Astrocyte (in vitro differentiated cells and primary cell): ENCODE data around the gene KIAA1549. TPM values are rescaled to one million over a fixed set of nuclear protein-coding genes. Genes with fewer than 3 reads are reported as not detected.

ENCODE experiments used
- DNase-seq: peaks from one replicate; pipeline ENCODE4 v3.0.0-alpha.2; 2010; ENCODE audit warnings: low read depth
- FAIRE-seq: peaks from 2 replicates; lab custom pipeline; 2011; peaks lifted over from hg19 to GRCh38; lab: Jason Lieb, UNC
- H2AFZ ChIP-seq: 2 replicates; pipeline ENCODE4 v1.6.0; 2012; ENCODE audit warnings: low read depth, low read length, inconsistent platforms
- H3K27ac ChIP-seq: 2 replicates; pipeline ENCODE4 v1.5.1; 2011; ENCODE audit warnings: low read depth, low read length, inconsistent platforms
- H3K27me3 ChIP-seq: 2 replicates; pipeline ENCODE4 v1.6.0; 2011; ENCODE audit warnings: low read length, inconsistent platforms; ENCODE audit not compliant: insufficient read depth
- H3K36me3 ChIP-seq: 2 replicates; pipeline ENCODE4 v1.5.1; 2011; ENCODE audit warnings: low read length, inconsistent platforms; ENCODE audit not compliant: insufficient read depth
- H3K4me1 ChIP-seq: 2 replicates; pipeline ENCODE4 v1.5.1; 2011; ENCODE audit warnings: low read length, inconsistent platforms; ENCODE audit not compliant: insufficient read depth
- H3K4me2 ChIP-seq: 2 replicates; pipeline ENCODE4 v1.6.0; 2012; ENCODE audit warnings: low read length, inconsistent platforms
- H3K4me3 ChIP-seq: 2 replicates; pipeline ENCODE4 v1.5.1; 2011; ENCODE audit warnings: low read depth, mild to moderate bottlenecking, low read length, inconsistent platforms; ENCODE audit not compliant: insufficient read depth
- H3K79me2 ChIP-seq: 2 replicates; pipeline ENCODE4 v1.6.0; 2012; ENCODE audit warnings: mild to moderate bottlenecking, low read length, inconsistent platforms; ENCODE audit not compliant: insufficient read depth
- H3K9ac ChIP-seq: 2 replicates; pipeline ENCODE4 v1.6.0; 2012; ENCODE audit warnings: mild to moderate bottlenecking, low read length, inconsistent platforms
- H3K9me3 ChIP-seq: 2 replicates; pipeline ENCODE4 v1.5.1; 2012; ENCODE audit warnings: low read depth, mild to moderate bottlenecking, low read length, inconsistent platforms; ENCODE audit not compliant: insufficient read depth
- H4K20me1 ChIP-seq: 2 replicates; pipeline ENCODE4 v1.6.0; 2012; ENCODE audit warnings: low read length, inconsistent platforms; ENCODE audit not compliant: insufficient read depth
- H3K27ac Mint-ChIP-seq: one replicate; pipeline ENCODE4 v1.8.0; 2021; ENCODE audit warnings: mild to moderate bottlenecking, mixed read lengths; ENCODE audit not compliant: unreplicated experiment
- H3K27me3 Mint-ChIP-seq: one replicate; pipeline ENCODE4 v1.8.0; 2021; ENCODE audit warnings: low read depth, mixed read lengths; ENCODE audit not compliant: unreplicated experiment
- H3K36me3 Mint-ChIP-seq: one replicate; pipeline ENCODE4 v1.8.0; 2021; ENCODE audit warnings: low read depth, mixed read lengths; ENCODE audit not compliant: unreplicated experiment
- H3K4me1 Mint-ChIP-seq: one replicate; pipeline ENCODE4 v1.8.0; 2021; ENCODE audit warnings: low read depth, mixed read lengths; ENCODE audit not compliant: unreplicated experiment
- H3K4me3 Mint-ChIP-seq: one replicate; pipeline ENCODE4 v1.8.0; 2021; ENCODE audit warnings: mild to moderate bottlenecking, moderate library complexity, mixed read lengths; ENCODE audit not compliant: unreplicated experiment
- H3K9me3 Mint-ChIP-seq: one replicate; pipeline ENCODE4 v1.8.0; 2021; ENCODE audit warnings: mild to moderate bottlenecking, mixed read lengths; ENCODE audit not compliant: unreplicated experiment
- EZH2 ChIP-seq: IDR thresholded peaks from 2 replicates; pipeline ENCODE4 v1.6.1; 2012; ENCODE audit warnings: mild to moderate bottlenecking, low read length, inconsistent platforms; ENCODE audit not compliant: insufficient read depth
- total RNA-seq: library from RNA; stranded (reverse); gene quantifications from 2 replicates; pipeline ENCODE4 v1.2.1, GENCODE V29; 2021
- TF ChIP-seq, protein P1 (sequence below): IDR thresholded peaks from 2 replicates; pipeline ENCODE4 v1.5.1; 2011; ENCODE audit warnings: low read depth, mild to moderate bottlenecking, inconsistent platforms, low read length, moderate library complexity; ENCODE audit not compliant: insufficient read depth

Gene KIAA1549
- total RNA-seq, 1 donor from 2014 or later, result 10.3 TPM

DNA sequence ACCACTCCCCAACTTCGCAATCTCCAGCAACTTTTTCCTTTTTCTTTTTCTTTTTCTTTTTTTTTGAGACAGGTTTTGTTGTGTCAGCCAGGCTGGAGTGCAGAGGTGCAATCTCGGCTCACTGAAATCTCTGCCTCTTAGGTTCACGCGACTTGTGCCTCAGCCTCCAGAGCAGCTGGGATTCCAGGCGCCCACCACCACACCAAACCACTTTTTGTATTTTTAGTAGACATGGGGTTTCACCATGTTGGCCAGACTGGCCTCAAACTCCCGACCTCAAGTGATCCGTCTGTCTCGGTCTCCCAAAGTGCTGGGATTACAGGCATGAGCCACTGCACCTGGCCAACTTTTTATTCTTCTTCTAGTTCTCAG, 55.0 kb downstream of the KIAA1549 start:
- H3K27ac Mint-ChIP-seq, result peak overlapping the region; percentile 77
- H3K27me3 Mint-ChIP-seq, result no peaks in the 10 kb centered on the region
- H3K36me3 ChIP-seq, result no peaks in the 10 kb centered on the region
- no peak overlapping the region for H3K27ac ChIP-seq
- peaks cover 5% of the 10 kb centered on the region for H3K4me1 ChIP-seq
- no peak overlapping the region for H3K4me3 Mint-ChIP-seq
- H3K79me2 ChIP-seq, result no peaks in the 10 kb centered on the region
- H3K4me3 ChIP-seq, result no peak overlapping the region
- H3K27me3 ChIP-seq, result no peaks in the 10 kb centered on the region
- no peak overlapping the region for H2AFZ ChIP-seq
- peaks cover 4% of the 10 kb centered on the region for H3K36me3 Mint-ChIP-seq
- H4K20me1 ChIP-seq, result peaks cover 6% of the 10 kb centered on the region
- H3K4me2 ChIP-seq, result peak overlapping the region; percentile 53
- no peak for TF ChIP-seq EZH2
- TF ChIP-seq, protein P1, sequence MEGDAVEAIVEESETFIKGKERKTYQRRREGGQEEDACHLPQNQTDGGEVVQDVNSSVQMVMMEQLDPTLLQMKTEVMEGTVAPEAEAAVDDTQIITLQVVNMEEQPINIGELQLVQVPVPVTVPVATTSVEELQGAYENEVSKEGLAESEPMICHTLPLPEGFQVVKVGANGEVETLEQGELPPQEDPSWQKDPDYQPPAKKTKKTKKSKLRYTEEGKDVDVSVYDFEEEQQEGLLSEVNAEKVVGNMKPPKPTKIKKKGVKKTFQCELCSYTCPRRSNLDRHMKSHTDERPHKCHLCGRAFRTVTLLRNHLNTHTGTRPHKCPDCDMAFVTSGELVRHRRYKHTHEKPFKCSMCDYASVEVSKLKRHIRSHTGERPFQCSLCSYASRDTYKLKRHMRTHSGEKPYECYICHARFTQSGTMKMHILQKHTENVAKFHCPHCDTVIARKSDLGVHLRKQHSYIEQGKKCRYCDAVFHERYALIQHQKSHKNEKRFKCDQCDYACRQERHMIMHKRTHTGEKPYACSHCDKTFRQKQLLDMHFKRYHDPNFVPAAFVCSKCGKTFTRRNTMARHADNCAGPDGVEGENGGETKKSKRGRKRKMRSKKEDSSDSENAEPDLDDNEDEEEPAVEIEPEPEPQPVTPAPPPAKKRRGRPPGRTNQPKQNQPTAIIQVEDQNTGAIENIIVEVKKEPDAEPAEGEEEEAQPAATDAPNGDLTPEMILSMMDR, result no peak
- no peak for FAIRE-seq
- DNase-seq, result no peak
- no peak overlapping the region for H3K9ac ChIP-seq
- H3K9me3 Mint-ChIP-seq, result no peaks in the 10 kb centered on the region
- H3K9me3 ChIP-seq, result no peaks in the 10 kb centered on the region
- peaks cover 7% of the 10 kb centered on the region for H3K4me1 Mint-ChIP-seq

DNA sequence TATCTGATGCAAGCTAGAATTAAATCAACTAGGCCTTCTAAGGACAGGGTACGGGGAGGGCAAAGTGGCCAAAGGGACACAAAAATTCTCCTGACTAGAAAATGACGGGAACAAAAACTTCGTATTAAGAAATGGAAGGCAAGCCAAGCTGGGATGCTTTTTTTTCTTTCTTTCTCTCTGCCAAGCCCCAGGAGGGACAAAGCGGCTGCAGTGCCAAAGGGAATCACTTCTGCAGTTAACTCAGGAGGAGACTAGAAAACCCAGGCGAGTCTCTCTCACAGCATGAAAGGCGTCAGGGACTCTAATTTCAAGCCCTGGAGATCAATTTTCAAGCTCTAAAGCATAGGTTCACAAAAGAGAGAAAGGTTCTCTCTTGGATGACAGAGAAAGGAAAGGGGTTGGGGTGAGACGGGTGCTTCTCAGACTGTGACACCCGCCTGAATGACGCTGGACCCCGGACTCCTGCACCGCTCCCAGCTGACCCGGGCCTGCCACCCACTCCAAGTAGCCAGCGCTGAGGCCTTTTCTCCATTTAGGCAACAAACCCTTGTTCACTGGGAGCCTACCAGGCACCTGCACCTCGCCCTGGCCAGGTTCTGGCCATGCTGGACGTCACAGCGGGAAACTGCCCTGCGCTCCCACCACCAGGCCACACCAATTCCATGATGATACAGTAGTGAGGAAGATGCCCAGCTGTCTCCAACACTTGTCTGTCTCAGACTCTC, 56.5 kb downstream of the KIAA1549 start:
- Histone ChIP-seq H3K27me3 (no peaks in the 10 kb centered on the region), H3K79me2 (no peaks in the 10 kb centered on the region), H4K20me1 (peaks cover 6% of the 10 kb centered on the region), H2AFZ (no peak overlapping the region), H3K9ac (no peak overlapping the region), H3K4me1 (peaks cover 8% of the 10 kb centered on the region), H3K27ac (no peak overlapping the region), H3K36me3 (no peaks in the 10 kb centered on the region), H3K4me3 (no peak overlapping the region), H3K4me2 (no peak overlapping the region), H3K9me3 (no peaks in the 10 kb centered on the region)
- no peaks in the 10 kb centered on the region for H3K36me3 Mint-ChIP-seq
- no peaks in the 10 kb centered on the region for H3K27me3 Mint-ChIP-seq
- DNase-seq (no peak), FAIRE-seq (no peak)
- no peak for TF ChIP-seq EZH2
- TF ChIP-seq, protein P1, result no peak
- H3K9me3 Mint-ChIP-seq, result no peaks in the 10 kb centered on the region
- no peak overlapping the region for H3K27ac Mint-ChIP-seq
- no peak overlapping the region for H3K4me3 Mint-ChIP-seq
- H3K4me1 Mint-ChIP-seq, result peaks cover 7% of the 10 kb centered on the region

DNA sequence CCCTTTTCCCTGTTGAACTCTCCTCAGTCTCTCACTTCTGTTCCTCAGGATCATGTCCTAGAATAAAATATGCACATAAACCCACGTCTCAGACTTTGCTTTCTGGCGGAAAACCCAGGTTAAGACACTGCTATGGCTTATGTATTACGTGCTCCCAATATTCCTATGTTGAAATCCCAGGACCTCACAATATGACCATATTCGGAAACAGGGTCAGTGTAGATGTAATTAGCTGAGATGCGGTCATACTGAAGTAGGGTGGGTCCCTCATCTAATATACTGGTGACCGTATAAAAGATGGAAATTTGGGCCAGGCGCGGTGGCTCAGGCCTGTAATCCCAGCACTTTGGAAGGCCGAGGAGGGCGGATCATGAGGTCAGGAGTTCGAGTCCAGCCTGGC, 59.9 kb downstream of the KIAA1549 start:
- TF ChIP-seq, protein P1, result no peak
- no peak for TF ChIP-seq EZH2
- Histone ChIP-seq H3K4me1 (peaks cover 17% of the 10 kb centered on the region), H3K27ac (no peak overlapping the region), H2AFZ (no peak overlapping the region), H3K4me3 (no peak overlapping the region), H3K4me2 (no peak overlapping the region), H3K9ac (no peak overlapping the region), H3K27me3 (no peaks in the 10 kb centered on the region), H3K79me2 (no peaks in the 10 kb centered on the region), H3K36me3 (no peaks in the 10 kb centered on the region), H3K9me3 (no peaks in the 10 kb centered on the region), H4K20me1 (peaks cover 6% of the 10 kb centered on the region)
- H3K4me1 Mint-ChIP-seq, result peaks cover 11% of the 10 kb centered on the region
- H3K9me3 Mint-ChIP-seq, result peaks cover 6% of the 10 kb centered on the region
- no peaks in the 10 kb centered on the region for H3K27me3 Mint-ChIP-seq
- no peak for FAIRE-seq
- H3K27ac Mint-ChIP-seq, result no peak overlapping the region
- no peak for DNase-seq
- no peak overlapping the region for H3K4me3 Mint-ChIP-seq
- peaks cover 25% of the 10 kb centered on the region for H3K36me3 Mint-ChIP-seq
